SKM-1 treated with dmso at 0.1 percent for 144 hours (cell line): Measurements from ENCODE around the gene TBC1D5.
A peak's percentile ranks its signal among the peaks of the same experiment; 100 is the strongest.
"Not testable (repeated sequence)": the region's sequence is repeated elsewhere in the genome, so short reads cannot be mapped to it uniquely, and the experiment has no call there.

Source experiments
- DNase-seq: peaks from one replicate; lab custom pipeline; 2025; ENCODE audit not compliant: unreplicated experiment; lab: John Stamatoyannopoulos, UW

Gene TBC1D5

GRCh38 chr3:17749281-17749680, 6.8 kb upstream of the TBC1D5 start:
- DNase-seq: no peak

- DNase-seq: no peak
Measured at GRCh38 chr3:17747890-17748247, 5.4 kb upstream of the TBC1D5 start.

- DNase-seq: peak; percentile 47
Measured at GRCh38 chr3:17747174-17747889, 4.9 kb upstream of the TBC1D5 start.

- DNase-seq: no peak
Measured at GRCh38 chr3:17745894-17746293, 3.5 kb upstream of the TBC1D5 start.

- DNase-seq: no peak
Measured at GRCh38 chr3:17745301-17745700, 2.9 kb upstream of the TBC1D5 start.

GRCh38 chr3:17744693-17745092, 2.3 kb upstream of the TBC1D5 start:
- DNase-seq: no peak

GRCh38 chr3:17743658-17743995, 1.2 kb upstream of the TBC1D5 start:
- DNase-seq: no peak

- no peak for DNase-seq
Measured at GRCh38 chr3:17742880-17743657, 638 bp upstream of the TBC1D5 start.

- DNase-seq: peak; percentile 53
Measured at GRCh38 chr3:17741621-17742101, 770 bp downstream of the TBC1D5 start.

- DNase-seq: peak; percentile 14
Measured at GRCh38 chr3:17740721-17741141, 1.7 kb downstream of the TBC1D5 start.

GRCh38 chr3:17738921-17739320, 3.5 kb downstream of the TBC1D5 start:
- no peak for DNase-seq

GRCh38 chr3:17738219-17738618, 4.2 kb downstream of the TBC1D5 start:
- no peak for DNase-seq

- DNase-seq: no peak
Measured at GRCh38 chr3:17737591-17737990, 4.8 kb downstream of the TBC1D5 start.

- DNase-seq: not testable (repeated sequence)
Measured at GRCh38 chr3:17735362-17735761, 7.1 kb downstream of the TBC1D5 start.

- no peak for DNase-seq
Measured at GRCh38 chr3:17733768-17734167, 8.7 kb downstream of the TBC1D5 start.

GRCh38 chr3:17733215-17733614, 9.2 kb downstream of the TBC1D5 start:
- no peak for DNase-seq

- DNase-seq: no peak
Measured at GRCh38 chr3:17730318-17730967, 12.0 kb downstream of the TBC1D5 start.

- no peak for DNase-seq
Measured at GRCh38 chr3:17726313-17726712, 16.1 kb downstream of the TBC1D5 start.

GRCh38 chr3:17725844-17726243, 16.6 kb downstream of the TBC1D5 start:
- not testable (repeated sequence) for DNase-seq

GRCh38 chr3:17724948-17725347, 17.5 kb downstream of the TBC1D5 start:
- no peak for DNase-seq

GRCh38 chr3:17724122-17724521, 18.3 kb downstream of the TBC1D5 start:
- DNase-seq: no peak

GRCh38 chr3:17717411-17717810, 25.0 kb downstream of the TBC1D5 start:
- no peak for DNase-seq
